ENCODE measurements around the gene MAMDC4. TPM values are rescaled to one million over a fixed set of nuclear protein-coding genes. Genes with fewer than 3 reads are reported as not detected.
"Not testable (repeated sequence)": the region's sequence is repeated elsewhere in the genome, so short reads cannot be mapped to it uniquely, and the experiment has no call there.

The MAMDC4 gene
- total RNA-seq, 2 donors from 2014 or later, result 11.7 to 14.8 TPM

GRCh38 chr9:136838314-136839228 is 13.6 kb upstream of the MAMDC4 start:
- H3K4me1 Mint-ChIP-seq (ENCODE audit: low read depth), result peaks cover 18% of the 10 kb centered on the region
- no peak overlapping the region for H3K27ac Mint-ChIP-seq
- no peaks in the 10 kb centered on the region for H3K27me3 Mint-ChIP-seq (ENCODE audit: low read depth)
- no peaks in the 10 kb centered on the region for H3K9me3 Mint-ChIP-seq
- no peak overlapping the region for H3K4me3 Mint-ChIP-seq
- no peak for DNase-seq
- no peak for ATAC-seq (replicated peaks in 1 of 2)
- H3K36me3 Mint-ChIP-seq (ENCODE audit: insufficient read depth in 2 of 2), result peaks cover 0 to 1% of the 10 kb centered on the region in 2 donors

GRCh38 chr9:136839229-136840139 is 12.7 kb upstream of the MAMDC4 start:
- H3K4me1 Mint-ChIP-seq (ENCODE audit: low read depth), result peaks cover 18% of the 10 kb centered on the region
- ATAC-seq (replicated peaks in 1 of 2), result no peak
- H3K36me3 Mint-ChIP-seq (ENCODE audit: insufficient read depth in 2 of 2), result peaks cover 0 to 1% of the 10 kb centered on the region in 2 donors

GRCh38 chr9:136840140-136840876 is 11.8 kb upstream of the MAMDC4 start:
- no peak overlapping the region for H3K27ac Mint-ChIP-seq
- no peaks in the 10 kb centered on the region for H3K27me3 Mint-ChIP-seq (ENCODE audit: low read depth)
- H3K4me3 Mint-ChIP-seq, result no peak overlapping the region

More at GRCh38 chr9:136839229-136840139, 12.7 kb upstream of the MAMDC4 start:
- H3K27me3 Mint-ChIP-seq (ENCODE audit: low read depth), result no peaks in the 10 kb centered on the region
- no peak overlapping the region for H3K27ac Mint-ChIP-seq
- H3K4me3 Mint-ChIP-seq, result no peak overlapping the region
- no peak for DNase-seq
- H3K9me3 Mint-ChIP-seq, result no peaks in the 10 kb centered on the region

DNA sequence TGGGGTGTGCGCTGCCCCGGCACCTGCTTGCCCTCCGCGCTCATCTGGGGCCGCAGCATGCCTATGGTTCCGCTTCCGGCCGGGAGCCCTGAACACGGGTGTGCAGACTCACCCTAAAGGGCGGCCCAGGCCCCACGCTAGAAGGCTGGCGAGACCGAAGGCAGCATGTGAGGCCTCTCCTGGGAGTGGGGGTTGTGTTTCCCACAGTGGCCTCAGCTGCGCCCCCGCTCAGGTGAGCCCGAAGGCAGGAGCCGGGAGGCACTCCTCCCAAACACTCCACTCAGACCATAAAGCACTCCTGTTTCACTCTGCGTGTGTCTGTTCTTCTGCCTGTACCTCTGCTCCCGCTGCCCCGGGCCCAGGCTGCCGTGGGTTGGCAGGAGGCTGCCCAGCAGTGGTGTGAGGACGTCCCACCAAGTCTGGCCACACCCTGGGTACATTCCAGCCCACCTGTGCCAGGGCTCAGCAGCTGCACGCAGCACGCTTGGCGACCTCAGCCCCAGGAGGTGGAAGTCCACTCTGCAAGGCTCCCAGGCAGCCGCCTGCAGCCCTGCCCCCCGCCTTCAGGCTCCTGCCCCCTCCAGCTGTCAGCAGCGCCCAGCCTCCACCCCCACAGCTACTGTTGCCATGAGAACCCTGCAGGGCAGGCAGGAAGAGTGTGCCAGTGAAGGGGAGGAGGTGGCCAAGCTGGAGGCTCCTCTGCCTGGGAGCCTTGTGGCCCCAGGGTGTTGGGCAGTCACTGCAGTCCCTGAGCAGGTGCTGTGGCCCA is 11.1 kb upstream of the MAMDC4 start:
- peaks cover 18% of the 10 kb centered on the region for H3K4me1 Mint-ChIP-seq (ENCODE audit: low read depth)
- ATAC-seq (replicated peaks in 1 of 2) (no peak), DNase-seq (no peak)
- H3K4me3 Mint-ChIP-seq, result no peak overlapping the region
- no peak overlapping the region for H3K27ac Mint-ChIP-seq
- no peaks in the 10 kb centered on the region for H3K9me3 Mint-ChIP-seq
- H3K36me3 Mint-ChIP-seq (ENCODE audit: insufficient read depth in 2 of 2), result no peaks in the 10 kb centered on the region
- H3K27me3 Mint-ChIP-seq (ENCODE audit: low read depth), result no peaks in the 10 kb centered on the region

More at GRCh38 chr9:136840140-136840876, 11.8 kb upstream of the MAMDC4 start:
- no peaks in the 10 kb centered on the region for H3K9me3 Mint-ChIP-seq
- DNase-seq (no peak), ATAC-seq (replicated peaks in 1 of 2) (no peak)
- peaks cover 18% of the 10 kb centered on the region for H3K4me1 Mint-ChIP-seq (ENCODE audit: low read depth)
- H3K36me3 Mint-ChIP-seq (ENCODE audit: insufficient read depth in 2 of 2), result no peaks in the 10 kb centered on the region

DNA sequence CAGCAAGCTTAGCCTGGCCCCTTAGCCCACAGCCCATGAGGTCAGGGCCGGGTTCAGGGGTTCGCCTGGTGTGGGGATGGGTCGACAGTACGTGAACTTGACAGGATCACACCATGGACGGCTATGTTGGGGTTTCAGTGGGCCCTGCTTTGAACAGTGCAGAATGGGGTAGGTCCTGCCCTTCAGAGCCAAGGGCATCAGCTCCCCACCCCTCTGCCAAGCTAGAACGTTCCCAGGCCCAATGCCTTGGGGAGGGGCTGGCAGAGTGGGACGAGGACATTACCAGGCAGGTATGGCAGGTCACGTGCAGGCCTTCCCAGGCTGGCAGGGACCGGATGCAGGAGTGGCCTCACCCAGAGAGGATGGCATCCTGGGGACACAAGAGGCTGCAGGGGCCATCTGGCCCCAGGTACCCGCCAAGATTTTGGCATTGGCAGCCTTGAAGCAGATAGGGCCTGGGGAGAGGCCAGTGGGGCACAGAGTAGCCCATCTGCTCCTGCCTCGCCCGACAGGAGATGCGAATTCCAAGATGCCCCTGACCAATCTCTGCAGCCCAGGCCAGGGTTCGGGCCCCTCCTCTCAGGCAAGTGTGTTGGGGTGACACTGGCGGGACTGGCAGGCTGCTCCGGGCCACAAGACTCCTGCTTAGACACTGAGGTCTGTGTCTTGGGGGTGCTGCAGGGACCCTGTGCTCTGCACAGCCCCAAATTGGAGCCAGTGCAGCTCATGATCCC is 10.3 kb upstream of the MAMDC4 start:
- Mint-ChIP-seq H3K4me1 (ENCODE audit: low read depth) (peaks cover 18% of the 10 kb centered on the region), H3K4me3 (peak overlapping the region; percentile 87 to 93)
- H3K9me3 Mint-ChIP-seq; H3K27ac Mint-ChIP-seq; H3K27me3 Mint-ChIP-seq (ENCODE audit: low read depth); ATAC-seq (replicated peaks in 1 of 2); H3K36me3 Mint-ChIP-seq (ENCODE audit: insufficient read depth in 2 of 2); DNase-seq: not testable (repeated sequence)

GRCh38 chr9:136842380-136842948 is 9.7 kb upstream of the MAMDC4 start, which contains the start of gene AJM1:
Gene AJM1 (plus strand): TSS chr9:136842478. CDS start chr9:136844415, 1,937 bp downstream.
- peak within 1 kb of the TSS; percentile 10 for H3K27ac Mint-ChIP-seq

GRCh38 chr9:136843159-136843800 is 8.9 kb upstream of the MAMDC4 start:
- peaks cover 29% of the 10 kb centered on the region for H3K4me1 Mint-ChIP-seq (ENCODE audit: low read depth)
- not testable (repeated sequence) for H3K36me3 Mint-ChIP-seq (ENCODE audit: insufficient read depth in 2 of 2); H3K9me3 Mint-ChIP-seq; H3K27me3 Mint-ChIP-seq (ENCODE audit: low read depth); DNase-seq; H3K27ac Mint-ChIP-seq; ATAC-seq (replicated peaks in 1 of 2)
- peak overlapping the region; percentile 62 to 63 for H3K4me3 Mint-ChIP-seq

More at GRCh38 chr9:136842380-136842948, 9.7 kb upstream of the MAMDC4 start, which contains the start of gene AJM1:
- Mint-ChIP-seq H3K4me3 (peak within 1 kb of the TSS; percentile 87 to 93), H3K4me1 (ENCODE audit: low read depth) (peaks cover 24% of the 10 kb centered on the region)
- H3K27me3 Mint-ChIP-seq (ENCODE audit: low read depth); H3K9me3 Mint-ChIP-seq; H3K36me3 Mint-ChIP-seq (ENCODE audit: insufficient read depth in 2 of 2): not testable (repeated sequence)
- ATAC-seq (replicated peaks in 1 of 2) (peak; percentile 74 to 82), DNase-seq (peak; percentile 83 to 84)

- ATAC-seq (replicated peaks in 1 of 2), result peak; percentile 18 to 23
- Mint-ChIP-seq H3K4me1 (ENCODE audit: low read depth) (peaks cover 29% of the 10 kb centered on the region), H3K4me3 (peak overlapping the region; percentile 62 to 63)
- DNase-seq, result peak; percentile 71 to 75
- H3K9me3 Mint-ChIP-seq; H3K27me3 Mint-ChIP-seq (ENCODE audit: low read depth); H3K36me3 Mint-ChIP-seq (ENCODE audit: insufficient read depth in 2 of 2); H3K27ac Mint-ChIP-seq: not testable (repeated sequence)
These were observed 8.1 kb upstream of the MAMDC4 start for GRCh38 chr9:136843801-136844740.

DNA sequence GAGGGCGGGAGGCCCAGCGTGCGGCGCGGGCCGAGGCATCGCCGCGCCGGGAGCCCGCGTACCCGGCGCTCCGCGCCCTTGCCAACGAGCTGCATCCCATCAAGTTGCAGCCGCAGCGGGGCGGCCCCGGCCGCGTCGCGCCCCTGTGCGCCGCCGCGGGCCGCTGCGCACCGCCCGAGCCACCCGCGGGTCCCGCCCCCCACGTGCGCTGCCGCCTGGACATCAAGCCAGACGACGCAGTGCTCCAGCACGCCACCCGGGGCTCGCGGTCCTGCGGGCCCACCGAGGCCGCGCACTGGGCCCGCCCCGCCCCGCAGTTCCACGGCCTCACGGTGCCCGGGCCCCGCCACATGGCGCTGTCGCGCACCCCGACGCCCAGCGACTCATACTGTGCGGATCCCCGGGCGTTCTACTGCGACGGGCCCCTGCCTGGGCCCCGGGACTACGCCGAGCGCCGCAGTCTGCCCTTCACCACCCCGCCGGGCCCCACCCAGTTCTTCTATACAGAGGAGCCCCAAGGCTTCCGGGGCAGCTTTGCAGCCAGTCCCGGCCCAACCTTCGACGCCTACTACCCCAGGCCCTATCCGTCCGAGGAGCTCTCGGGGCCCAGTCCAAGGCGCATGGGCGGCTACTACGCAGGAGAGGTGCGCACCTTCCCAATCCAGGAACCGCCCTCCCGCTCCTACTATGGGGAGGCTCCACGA is 7.2 kb upstream of the MAMDC4 start:
- Mint-ChIP-seq H3K27ac (no peak overlapping the region), H3K36me3 (ENCODE audit: insufficient read depth in 2 of 2) (peaks cover 3 to 8% of the 10 kb centered on the region in 2 donors), H3K4me3 (peak overlapping the region; percentile 25 to 37), H3K27me3 (ENCODE audit: low read depth) (no peaks in the 10 kb centered on the region), H3K4me1 (ENCODE audit: low read depth) (peaks cover 29% of the 10 kb centered on the region), H3K9me3 (no peaks in the 10 kb centered on the region)
- ATAC-seq (replicated peaks in 1 of 2) (no peak), DNase-seq (peak in 1 of 2 donors; percentile 37)
